ENCODE measurements around the gene DPP7. TPM values are rescaled to one million over a fixed set of nuclear protein-coding genes. Genes with fewer than 3 reads are reported as not detected.

The DPP7 gene
- 45.1 and 66.6 TPM in 2 replicates for total RNA-seq

DNA sequence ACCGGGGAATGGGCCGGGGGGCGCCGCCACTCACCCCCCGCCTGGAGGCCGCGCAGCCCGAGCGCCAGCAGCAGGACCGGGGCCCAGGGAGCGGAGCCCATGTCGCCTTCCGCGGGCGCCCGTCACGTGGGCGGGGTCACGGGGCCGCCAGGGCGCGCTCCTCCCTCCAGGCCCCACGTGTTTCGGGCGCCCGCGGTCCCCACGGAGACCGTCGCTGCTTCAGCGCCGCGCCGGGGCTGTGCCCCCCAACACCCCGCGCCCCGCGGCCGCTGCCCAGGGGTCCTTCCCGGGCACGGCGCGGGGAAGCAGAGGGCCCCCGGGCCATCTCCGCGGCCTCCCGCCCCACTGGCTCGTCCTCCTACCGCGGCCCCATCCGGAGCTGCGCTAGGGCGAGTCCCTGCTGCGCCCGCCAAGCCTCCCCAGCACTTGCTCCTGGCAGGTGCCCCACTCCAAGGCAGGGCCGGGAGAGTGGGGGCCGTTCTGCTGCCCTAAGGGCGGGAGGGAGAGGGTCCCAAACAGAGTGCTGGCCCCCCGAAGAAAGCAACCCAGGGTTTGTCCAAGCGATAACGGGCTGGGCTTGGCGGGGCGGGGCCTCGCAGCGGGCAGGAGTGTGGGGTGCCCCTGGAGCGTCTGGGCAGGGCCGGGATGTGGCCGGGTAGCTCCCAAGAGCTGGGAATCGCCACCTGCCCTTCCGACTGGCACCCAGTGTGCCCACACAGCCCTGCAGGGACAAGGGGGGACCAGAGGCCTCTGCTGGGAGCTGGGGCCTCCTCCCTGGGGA, at the start of gene DPP7:
DPP7 (minus strand) TSS at position 121 of the 781 bp plus-strand sequence; CDS start at position 101, 20 bp downstream.
- Histone ChIP-seq H3K27me3 (ENCODE audit: control insufficient read depth, insufficient read depth, low read length) (peaks cover 2% of the 10 kb centered on the region), H3K4me3 (ENCODE audit: low read depth, low read length) (peak within 1 kb of the TSS; percentile 52), H3K36me3 (ENCODE audit: control insufficient read depth, insufficient read depth, low read length) (peaks cover 9% of the 10 kb centered on the region)
- TF ChIP-seq, protein P1, sequence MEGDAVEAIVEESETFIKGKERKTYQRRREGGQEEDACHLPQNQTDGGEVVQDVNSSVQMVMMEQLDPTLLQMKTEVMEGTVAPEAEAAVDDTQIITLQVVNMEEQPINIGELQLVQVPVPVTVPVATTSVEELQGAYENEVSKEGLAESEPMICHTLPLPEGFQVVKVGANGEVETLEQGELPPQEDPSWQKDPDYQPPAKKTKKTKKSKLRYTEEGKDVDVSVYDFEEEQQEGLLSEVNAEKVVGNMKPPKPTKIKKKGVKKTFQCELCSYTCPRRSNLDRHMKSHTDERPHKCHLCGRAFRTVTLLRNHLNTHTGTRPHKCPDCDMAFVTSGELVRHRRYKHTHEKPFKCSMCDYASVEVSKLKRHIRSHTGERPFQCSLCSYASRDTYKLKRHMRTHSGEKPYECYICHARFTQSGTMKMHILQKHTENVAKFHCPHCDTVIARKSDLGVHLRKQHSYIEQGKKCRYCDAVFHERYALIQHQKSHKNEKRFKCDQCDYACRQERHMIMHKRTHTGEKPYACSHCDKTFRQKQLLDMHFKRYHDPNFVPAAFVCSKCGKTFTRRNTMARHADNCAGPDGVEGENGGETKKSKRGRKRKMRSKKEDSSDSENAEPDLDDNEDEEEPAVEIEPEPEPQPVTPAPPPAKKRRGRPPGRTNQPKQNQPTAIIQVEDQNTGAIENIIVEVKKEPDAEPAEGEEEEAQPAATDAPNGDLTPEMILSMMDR (IDR thresholded peaks at IDR 0.05; ENCODE audit: insufficient read depth, low read length, severe bottlenecking): no peak
- DNase-seq (ENCODE audit: low read depth): no peak
- FAIRE-seq: no peak

DNA sequence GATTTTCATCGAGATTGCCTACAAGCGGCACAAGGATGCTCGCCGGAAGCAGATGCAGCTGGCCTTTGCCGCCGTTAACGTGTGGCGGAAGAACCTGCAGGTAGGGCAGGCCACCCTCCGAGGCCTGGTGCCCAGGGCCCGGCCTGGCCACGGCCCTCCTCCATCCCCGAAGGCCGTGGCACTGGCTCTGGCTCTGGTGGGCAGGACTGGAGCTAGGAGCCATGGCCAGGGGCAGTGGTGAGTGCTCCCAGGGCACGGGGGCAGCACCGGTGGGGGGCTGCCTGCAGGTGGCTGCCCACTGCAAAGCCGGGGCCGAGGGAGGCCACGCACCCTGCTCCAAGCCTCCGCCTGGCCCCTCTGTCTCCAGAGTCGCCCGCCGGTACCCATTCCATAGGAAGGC, 49.3 kb upstream of the DPP7 start:
- DNase-seq (ENCODE audit: low read depth) (no peak), FAIRE-seq (no peak)
- TF ChIP-seq, protein P1 (IDR thresholded peaks at IDR 0.05; ENCODE audit: insufficient read depth, low read length, severe bottlenecking): no peak
- Histone ChIP-seq H3K36me3 (ENCODE audit: control insufficient read depth, insufficient read depth, low read length) (no peaks in the 10 kb centered on the region), H3K4me3 (ENCODE audit: low read depth, low read length) (no peak overlapping the region), H3K27me3 (ENCODE audit: control insufficient read depth, insufficient read depth, low read length) (peaks cover 22% of the 10 kb centered on the region)

DNA sequence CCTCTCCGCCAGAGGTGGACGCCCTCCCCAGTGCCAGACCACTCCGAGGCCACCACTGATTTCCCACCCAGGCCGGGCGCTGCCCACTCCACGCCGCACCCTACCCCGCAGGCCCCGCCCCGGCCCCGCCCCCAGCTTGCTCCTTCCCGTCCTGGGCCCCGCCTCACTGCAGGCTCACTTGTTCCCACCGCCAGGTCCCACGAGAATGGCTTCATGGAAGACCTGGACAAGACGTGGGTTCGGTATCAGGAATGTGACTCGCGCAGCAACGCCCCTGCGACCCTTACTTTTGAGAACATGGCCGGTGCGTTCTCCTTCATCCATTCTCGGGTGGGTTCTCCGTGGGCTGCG, 48.8 kb upstream of the DPP7 start:
- Histone ChIP-seq H3K36me3 (ENCODE audit: control insufficient read depth, insufficient read depth, low read length) (no peaks in the 10 kb centered on the region), H3K27me3 (ENCODE audit: control insufficient read depth, insufficient read depth, low read length) (peaks cover 22% of the 10 kb centered on the region), H3K4me3 (ENCODE audit: low read depth, low read length) (peak overlapping the region; percentile 31)
- DNase-seq (ENCODE audit: low read depth): no peak
- TF ChIP-seq, protein P1 (IDR thresholded peaks at IDR 0.05; ENCODE audit: insufficient read depth, low read length, severe bottlenecking): no peak
- FAIRE-seq: no peak

DNA sequence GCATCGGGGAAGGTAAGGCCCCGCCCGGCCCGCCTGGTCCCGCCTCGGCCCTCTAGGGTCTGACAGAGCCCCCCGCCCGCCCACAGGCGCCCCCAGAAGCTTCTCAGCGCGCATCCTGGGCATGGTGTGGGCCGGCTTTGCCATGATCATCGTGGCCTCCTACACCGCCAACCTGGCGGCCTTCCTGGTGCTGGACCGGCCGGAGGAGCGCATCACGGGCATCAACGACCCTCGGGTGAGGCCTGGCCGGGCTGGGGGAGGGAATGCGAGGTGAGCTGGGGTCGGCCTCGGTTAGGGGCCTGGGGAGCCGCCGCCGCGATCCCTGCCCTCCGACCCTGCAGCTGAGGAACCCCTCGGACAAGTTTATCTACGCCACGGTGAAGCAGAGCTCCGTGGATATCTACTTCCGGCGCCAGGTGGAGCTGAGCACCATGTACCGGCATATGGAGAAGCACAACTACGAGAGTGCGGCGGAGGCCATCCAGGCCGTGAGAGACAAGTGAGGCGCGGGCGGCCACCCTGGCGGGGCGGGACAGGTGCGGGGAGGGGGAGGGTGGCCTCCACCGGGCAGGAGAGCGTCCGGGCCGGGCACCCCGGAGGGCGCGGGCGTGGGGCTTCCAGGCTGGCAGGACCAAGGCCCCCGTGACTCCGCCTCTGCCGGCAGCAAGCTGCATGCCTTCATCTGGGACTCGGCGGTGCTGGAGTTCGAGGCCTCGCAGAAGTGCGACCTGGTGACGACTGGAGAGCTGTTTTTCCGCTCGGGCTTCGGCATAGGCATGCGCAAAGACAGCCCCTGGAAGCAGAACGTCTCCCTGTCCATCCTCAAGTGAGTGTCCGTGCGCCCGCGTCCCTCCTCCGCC, 48.2 kb upstream of the DPP7 start:
- no peaks in the 10 kb centered on the region for H3K36me3 ChIP-seq (ENCODE audit: control insufficient read depth, insufficient read depth, low read length)
- FAIRE-seq (no peak), DNase-seq (ENCODE audit: low read depth) (no peak)
- TF ChIP-seq, protein P1 (IDR thresholded peaks at IDR 0.05; ENCODE audit: insufficient read depth, low read length, severe bottlenecking): peak; percentile 32
- H3K27me3 ChIP-seq (ENCODE audit: control insufficient read depth, insufficient read depth, low read length): peaks cover 20% of the 10 kb centered on the region
- H3K4me3 ChIP-seq (ENCODE audit: low read depth, low read length): peak overlapping the region; percentile 31

DNA sequence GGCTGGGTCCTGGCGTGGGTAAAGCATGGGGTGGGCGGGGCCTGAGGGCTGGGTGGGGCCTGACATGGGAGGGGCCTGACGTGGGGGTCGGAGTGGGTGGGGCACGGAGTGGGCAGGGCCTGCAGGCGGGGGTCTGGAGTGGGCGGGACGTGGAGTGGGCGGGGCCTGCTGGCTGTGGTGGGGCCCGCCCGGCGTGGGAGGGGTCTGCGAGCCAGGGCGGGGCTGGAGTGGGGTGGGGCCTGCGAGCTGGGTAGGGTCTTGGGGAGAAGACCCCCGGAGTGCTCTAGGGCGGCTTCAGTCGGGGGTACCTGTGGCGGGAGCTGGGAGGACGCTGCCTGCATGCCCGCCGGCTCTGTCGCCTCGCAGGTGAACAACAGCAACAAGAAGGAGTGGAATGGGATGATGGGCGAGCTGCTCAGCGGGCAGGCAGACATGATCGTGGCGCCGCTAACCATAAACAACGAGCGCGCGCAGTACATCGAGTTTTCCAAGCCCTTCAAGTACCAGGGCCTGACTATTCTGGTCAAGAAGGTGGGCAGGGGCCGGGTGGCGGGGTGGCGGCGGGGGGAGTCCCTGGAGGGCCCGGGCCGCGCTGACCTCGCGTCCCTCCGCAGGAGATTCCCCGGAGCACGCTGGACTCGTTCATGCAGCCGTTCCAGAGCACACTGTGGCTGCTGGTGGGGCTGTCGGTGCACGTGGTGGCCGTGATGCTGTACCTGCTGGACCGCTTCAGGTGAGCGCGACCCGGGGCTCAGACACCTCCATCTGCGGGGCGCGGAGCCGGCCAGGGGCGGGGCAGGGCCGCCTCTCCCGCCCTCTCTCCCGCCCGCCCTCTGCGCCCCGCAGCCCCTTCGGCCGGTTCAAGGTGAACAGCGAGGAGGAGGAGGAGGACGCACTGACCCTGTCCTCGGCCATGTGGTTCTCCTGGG, 47.3 kb upstream of the DPP7 start:
- Histone ChIP-seq H3K4me3 (ENCODE audit: low read depth, low read length) (no peak overlapping the region), H3K36me3 (ENCODE audit: control insufficient read depth, insufficient read depth, low read length) (no peaks in the 10 kb centered on the region), H3K27me3 (ENCODE audit: control insufficient read depth, insufficient read depth, low read length) (peaks cover 20% of the 10 kb centered on the region)
- DNase-seq (ENCODE audit: low read depth) (no peak), FAIRE-seq (no peak)
- TF ChIP-seq, protein P1 (IDR thresholded peaks at IDR 0.05; ENCODE audit: insufficient read depth, low read length, severe bottlenecking): no peak

Measured in bronchial epithelial cell (primary cell).